Osteocyte (in vitro differentiated cells): Measurements from ENCODE around the gene PRAMEF10. TPM values are rescaled to one million over a fixed set of nuclear protein-coding genes. Genes with fewer than 3 reads are reported as not detected.
"Not testable (repeated sequence)": the region's sequence is repeated elsewhere in the genome, so short reads cannot be mapped to it uniquely, and the experiment has no call there.

Source experiments
- DNase-seq: peaks from one replicate; pipeline ENCODE4 v3.0.0; 2021; ENCODE audit warnings: mixed read lengths; ENCODE audit not compliant: unreplicated experiment; ENCODE audit errors: extremely low spot score
- H3K27ac Mint-ChIP-seq: one replicate; pipeline ENCODE4 v1.8.0; 2021; ENCODE audit warnings: mild to moderate bottlenecking, mixed read lengths; ENCODE audit not compliant: unreplicated experiment
- H3K27me3 Mint-ChIP-seq: one replicate; pipeline ENCODE4 v1.8.0; 2021; ENCODE audit warnings: mixed read lengths; ENCODE audit not compliant: unreplicated experiment
- H3K36me3 Mint-ChIP-seq: one replicate; pipeline ENCODE4 v1.8.0; 2021; ENCODE audit warnings: mixed read lengths; ENCODE audit not compliant: unreplicated experiment
- H3K4me1 Mint-ChIP-seq: one replicate; pipeline ENCODE4 v1.8.0; 2021; ENCODE audit warnings: mixed read lengths; ENCODE audit not compliant: unreplicated experiment
- H3K4me3 Mint-ChIP-seq: one replicate; pipeline ENCODE4 v1.8.0; 2021; ENCODE audit warnings: mild to moderate bottlenecking, moderate library complexity, mixed read lengths; ENCODE audit not compliant: unreplicated experiment
- H3K9me3 Mint-ChIP-seq: one replicate; pipeline ENCODE4 v1.8.0; 2021; ENCODE audit warnings: mixed read lengths; ENCODE audit not compliant: unreplicated experiment
- long read RNA-seq: library from polyadenylated mRNA; unstranded; transcript quantifications from one replicate; pipeline ENCODE4 v2.0.0, GENCODE V29; 2021
- total RNA-seq: library from RNA; stranded (reverse); gene quantifications from 2 replicates; pipeline ENCODE4 v1.2.1, GENCODE V29; 2021

PRAMEF10 gene, protein sequence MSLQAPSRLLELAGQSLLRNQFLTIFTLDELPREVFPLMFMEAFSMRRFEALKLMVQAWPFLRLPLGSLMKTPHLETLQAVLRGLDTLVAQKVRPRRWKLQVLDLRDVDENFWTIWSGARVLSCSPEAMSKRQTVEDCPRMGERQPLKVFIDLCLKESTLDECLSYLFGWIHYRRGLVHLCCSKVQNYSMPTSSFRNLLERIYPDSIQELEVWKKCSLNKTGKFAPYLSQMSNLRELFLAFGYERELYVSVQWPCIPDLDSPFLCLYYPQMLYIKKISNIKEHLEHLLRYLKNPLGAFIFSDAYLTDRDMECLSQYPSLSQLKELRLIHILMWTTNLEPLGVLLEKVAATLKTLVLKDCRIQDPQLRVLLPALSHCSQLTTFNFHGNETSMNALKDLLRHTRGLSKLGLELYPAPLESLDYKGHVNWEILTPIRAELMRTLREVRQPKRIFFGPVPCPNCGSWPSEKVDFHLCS
- total RNA-seq, result not detected in 2 replicates
- long read RNA-seq, result 0 reads

- not testable (repeated sequence) for H3K36me3 Mint-ChIP-seq, H3K9me3 Mint-ChIP-seq, H3K27me3 Mint-ChIP-seq, H3K4me3 Mint-ChIP-seq, H3K27ac Mint-ChIP-seq, H3K4me1 Mint-ChIP-seq, DNase-seq
Measured at GRCh38 chr1:12898170-12898569, at the start of gene PRAMEF10. Gene PRAMEF10 (minus strand): TSS chr1:12898270. CDS start chr1:12895847, 2,423 bp downstream.

DNA sequence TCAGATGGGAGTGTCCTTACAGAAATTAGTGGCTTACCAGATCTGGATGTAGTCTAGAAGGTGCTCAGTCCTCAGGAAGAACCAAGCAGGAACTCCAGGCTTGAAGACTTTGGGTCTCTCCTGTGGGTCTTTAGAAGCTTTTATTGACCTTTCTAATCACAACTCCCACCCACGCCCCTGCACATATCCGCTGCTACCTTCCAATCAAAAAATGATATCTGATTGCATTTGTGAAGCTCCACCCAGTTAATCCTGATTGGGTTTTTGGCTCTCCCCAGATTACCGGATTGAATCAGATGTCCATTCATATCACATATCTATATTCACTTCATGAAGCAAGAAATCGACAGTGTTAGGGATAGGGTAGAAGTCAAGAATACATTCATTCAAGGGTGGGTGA lies 49.4 kb upstream of the PRAMEF10 start, which contains the start of gene PRAMEF6:
PRAMEF6 (minus strand) TSS at position 101 of the 400 bp plus-strand sequence. CDS start 5,062 bp downstream, outside the sequence.
- H3K4me3 Mint-ChIP-seq, DNase-seq, H3K36me3 Mint-ChIP-seq, H3K27ac Mint-ChIP-seq, H3K9me3 Mint-ChIP-seq, H3K4me1 Mint-ChIP-seq, H3K27me3 Mint-ChIP-seq: not testable (repeated sequence)

DNA sequence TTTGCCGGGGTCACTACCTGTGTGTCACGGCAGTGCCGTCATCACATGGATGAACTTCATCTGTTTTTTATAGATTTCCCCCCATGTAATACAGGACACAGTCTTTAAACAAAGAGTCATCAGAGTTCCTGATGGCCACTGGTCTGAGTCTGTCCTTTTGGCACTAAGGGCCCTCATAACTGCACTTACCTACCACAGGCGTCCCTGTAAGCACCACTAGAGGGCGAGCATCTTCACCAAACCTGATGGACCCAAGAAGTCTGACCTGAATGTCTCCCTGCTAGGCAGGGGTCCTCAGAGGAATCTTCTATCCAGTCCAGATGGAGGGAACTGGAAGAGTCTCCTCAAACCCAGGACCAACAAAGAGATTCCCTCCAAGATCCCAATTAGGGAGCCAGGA lies 26.3 kb upstream of the PRAMEF10 start:
- H3K4me3 Mint-ChIP-seq, H3K4me1 Mint-ChIP-seq, DNase-seq, H3K27me3 Mint-ChIP-seq, H3K9me3 Mint-ChIP-seq, H3K36me3 Mint-ChIP-seq, H3K27ac Mint-ChIP-seq: not testable (repeated sequence)

- not testable (repeated sequence) for H3K9me3 Mint-ChIP-seq
Measured at GRCh38 chr1:12921749-12922148, 23.7 kb upstream of the PRAMEF10 start.

DNA sequence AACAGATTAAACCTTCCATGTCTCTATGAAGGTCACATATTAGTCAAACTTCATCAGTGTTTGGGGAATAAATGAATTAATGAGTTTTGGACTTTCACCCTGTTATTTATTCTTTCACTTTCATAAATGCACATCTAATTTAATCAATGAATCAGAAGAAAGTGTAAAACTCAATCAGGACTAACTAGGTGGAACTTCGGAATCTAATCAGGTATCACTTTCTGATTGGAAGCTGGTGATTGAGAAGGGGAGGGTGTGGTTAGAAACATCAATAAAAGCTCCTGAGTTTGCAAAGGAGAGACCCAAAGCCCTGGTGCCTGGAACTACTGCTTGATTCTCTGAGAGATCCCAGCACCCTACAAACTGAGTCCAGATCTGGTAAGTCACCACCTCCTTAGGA lies 18.2 kb upstream of the PRAMEF10 start, which contains the start of gene PRAMEF7:
PRAMEF7 (plus strand) TSS at position 301 of the 400 bp plus-strand sequence. CDS start 1,083 bp downstream, outside the sequence.
- not testable (repeated sequence) for H3K27me3 Mint-ChIP-seq, DNase-seq, H3K36me3 Mint-ChIP-seq, H3K4me1 Mint-ChIP-seq, H3K4me3 Mint-ChIP-seq, H3K27ac Mint-ChIP-seq, H3K9me3 Mint-ChIP-seq

More at GRCh38 chr1:12921749-12922148, 23.7 kb upstream of the PRAMEF10 start:
- not testable (repeated sequence) for H3K36me3 Mint-ChIP-seq, H3K27me3 Mint-ChIP-seq, H3K27ac Mint-ChIP-seq, H3K4me1 Mint-ChIP-seq, H3K4me3 Mint-ChIP-seq, DNase-seq

DNA sequence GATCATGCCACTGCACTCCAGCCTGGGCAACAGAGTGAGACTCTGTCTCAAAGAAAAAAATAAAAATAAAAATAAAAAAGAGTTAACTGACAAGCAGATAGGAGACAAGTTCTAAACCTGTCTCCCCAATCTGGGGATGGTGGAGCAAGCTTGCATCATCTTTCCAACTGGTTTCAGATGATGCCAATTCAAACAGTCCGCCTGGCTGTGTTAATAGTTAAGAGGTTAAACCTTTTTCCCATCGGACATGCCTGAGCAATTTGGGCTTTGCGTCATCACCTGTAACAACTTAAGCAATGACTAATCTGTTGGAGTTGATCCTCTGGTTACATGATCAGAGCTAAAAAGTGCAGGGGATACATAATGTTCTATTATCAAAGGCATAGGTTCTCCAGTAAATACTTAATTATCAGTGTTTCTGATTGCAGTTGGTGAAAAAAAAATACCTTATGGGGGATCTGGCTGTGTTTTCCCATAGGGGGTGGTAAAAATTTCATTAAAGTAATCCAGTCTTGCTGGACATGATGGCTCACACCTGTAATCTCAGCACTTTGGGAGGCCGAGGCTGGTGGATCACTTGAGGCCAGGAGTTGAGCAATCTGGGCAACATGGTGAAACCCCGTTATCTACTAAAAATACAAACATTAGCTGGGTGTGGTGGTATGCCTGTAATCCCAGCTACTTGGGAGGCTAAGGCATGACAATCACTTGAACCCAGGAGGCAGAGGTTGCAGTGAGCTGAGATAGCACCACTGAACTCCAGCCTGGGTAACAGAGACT lies 5.9 kb upstream of the PRAMEF10 start:
- not testable (repeated sequence) for H3K4me3 Mint-ChIP-seq, H3K27me3 Mint-ChIP-seq, DNase-seq, H3K4me1 Mint-ChIP-seq, H3K36me3 Mint-ChIP-seq, H3K9me3 Mint-ChIP-seq, H3K27ac Mint-ChIP-seq

- not testable (repeated sequence) for DNase-seq, H3K27me3 Mint-ChIP-seq, H3K27ac Mint-ChIP-seq, H3K36me3 Mint-ChIP-seq, H3K4me3 Mint-ChIP-seq, H3K9me3 Mint-ChIP-seq, H3K4me1 Mint-ChIP-seq
Measured at GRCh38 chr1:12899186-12899585, 1.1 kb upstream of the PRAMEF10 start.

DNA sequence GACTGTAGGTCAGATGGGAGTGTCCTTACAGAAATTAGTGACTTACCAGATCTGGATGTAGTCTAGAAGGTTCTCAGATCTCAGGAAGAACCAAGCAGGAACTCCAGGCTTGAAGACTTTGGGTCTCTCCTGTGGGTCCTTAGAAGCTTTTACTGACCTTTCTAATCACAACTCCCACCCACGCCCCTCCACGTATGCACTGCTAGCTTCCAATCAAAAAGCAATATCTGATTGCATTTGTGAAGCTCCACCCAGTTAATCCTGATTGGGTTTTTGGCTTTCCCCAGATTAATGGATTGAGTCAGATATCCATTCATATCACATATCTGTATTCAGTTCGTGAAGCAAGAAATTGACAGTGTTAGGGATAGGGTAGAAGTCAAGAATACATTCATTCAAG lies 12.0 kb downstream of the PRAMEF10 start, which contains the start of gene PRAMEF4:
PRAMEF4 (minus strand) TSS at position 101 of the 400 bp plus-strand sequence. CDS start 2,807 bp downstream, outside the sequence.
- not testable (repeated sequence) for H3K36me3 Mint-ChIP-seq

GRCh38 chr1:12878453-12878852 lies 19.6 kb downstream of the PRAMEF10 start:
- not testable (repeated sequence) for H3K36me3 Mint-ChIP-seq, H3K4me1 Mint-ChIP-seq, DNase-seq, H3K27me3 Mint-ChIP-seq, H3K4me3 Mint-ChIP-seq, H3K27ac Mint-ChIP-seq, H3K9me3 Mint-ChIP-seq

More for the DNA sequence above, 12.0 kb downstream of the PRAMEF10 start, which contains the start of gene PRAMEF4:
- not testable (repeated sequence) for H3K4me1 Mint-ChIP-seq, H3K27ac Mint-ChIP-seq, H3K4me3 Mint-ChIP-seq, DNase-seq, H3K9me3 Mint-ChIP-seq, H3K27me3 Mint-ChIP-seq

DNA sequence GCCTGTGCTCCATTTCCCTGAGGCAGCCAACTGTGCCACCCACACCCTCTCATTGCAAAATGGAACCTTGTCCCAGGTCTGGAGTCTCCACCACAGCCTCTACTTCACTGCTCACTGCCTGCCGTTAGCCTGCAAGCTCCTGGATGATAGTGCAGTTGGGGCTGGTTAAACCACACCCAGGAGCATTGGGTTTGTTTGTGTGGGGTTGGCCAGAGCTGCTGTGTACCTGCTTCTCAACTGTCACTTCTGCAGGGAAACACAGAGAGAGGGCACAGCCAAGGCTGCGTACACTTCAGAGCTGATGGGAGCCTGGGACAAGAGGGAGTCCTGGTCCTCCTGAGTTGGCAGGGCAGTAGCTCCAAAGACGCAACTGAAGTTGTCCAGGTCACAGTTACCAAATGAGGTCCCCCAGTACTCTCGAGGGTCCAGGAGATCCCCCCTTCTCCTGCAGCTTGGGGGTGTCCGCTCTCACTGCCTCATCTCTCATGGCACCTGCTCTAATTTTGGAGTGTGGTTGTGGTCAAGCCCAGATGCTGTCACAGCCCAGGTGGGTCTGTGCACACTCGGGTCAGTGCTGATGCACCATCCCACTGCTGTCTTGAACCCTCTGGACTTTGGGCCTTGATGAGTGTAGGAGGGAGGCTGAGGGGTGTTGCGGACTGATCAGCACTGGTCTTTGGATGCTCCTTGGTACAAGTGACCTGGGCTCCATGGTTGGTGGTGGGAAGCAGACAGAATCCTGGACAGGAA lies 34.8 kb downstream of the PRAMEF10 start:
- not testable (repeated sequence) for H3K27ac Mint-ChIP-seq, H3K36me3 Mint-ChIP-seq, H3K4me1 Mint-ChIP-seq, H3K27me3 Mint-ChIP-seq, H3K9me3 Mint-ChIP-seq, DNase-seq, H3K4me3 Mint-ChIP-seq

GRCh38 chr1:12856786-12857185 lies 41.3 kb downstream of the PRAMEF10 start, which contains the start of gene PRAMEF2:
Gene PRAMEF2 (plus strand): TSS chr1:12857086. CDS start chr1:12859010, 1,924 bp downstream.
- H3K27ac Mint-ChIP-seq, H3K27me3 Mint-ChIP-seq, H3K9me3 Mint-ChIP-seq, H3K4me1 Mint-ChIP-seq, H3K36me3 Mint-ChIP-seq, H3K4me3 Mint-ChIP-seq, DNase-seq: not testable (repeated sequence)
